Peyer's patch (tissue), 4 donors: ENCODE results near the gene TMEM158.

ENCODE experiments used
- POLR2A ChIP-seq, 2 donors: fragments of 450-650 bp; IDR thresholded peaks; one replicate each; pipeline ENCODE4 v1.5.1; 2017; ENCODE audit warnings: antibody characterized with exemption in 2 of 2, mild to moderate bottlenecking in 2 of 2, moderate library complexity in 2 of 2
- TF ChIP-seq, protein P1 (sequence below), 6 experiments: fragments of 450-650 bp in 4 of 6; fragments of 200-600 bp in 2 of 6; sonication (generic) in 1 of 6; IDR thresholded peaks; one replicate each; pipeline ENCODE4 v1.5.1; 2017 to 2019; ENCODE audit warnings: antibody characterized with exemption in 6 of 6, mild to moderate bottlenecking in 3 of 6, moderate library complexity in 1 of 6

GRCh38 chr3:45185052-45185451 lies 41.0 kb downstream of the TMEM158 start:
- TF ChIP-seq, protein P1, sequence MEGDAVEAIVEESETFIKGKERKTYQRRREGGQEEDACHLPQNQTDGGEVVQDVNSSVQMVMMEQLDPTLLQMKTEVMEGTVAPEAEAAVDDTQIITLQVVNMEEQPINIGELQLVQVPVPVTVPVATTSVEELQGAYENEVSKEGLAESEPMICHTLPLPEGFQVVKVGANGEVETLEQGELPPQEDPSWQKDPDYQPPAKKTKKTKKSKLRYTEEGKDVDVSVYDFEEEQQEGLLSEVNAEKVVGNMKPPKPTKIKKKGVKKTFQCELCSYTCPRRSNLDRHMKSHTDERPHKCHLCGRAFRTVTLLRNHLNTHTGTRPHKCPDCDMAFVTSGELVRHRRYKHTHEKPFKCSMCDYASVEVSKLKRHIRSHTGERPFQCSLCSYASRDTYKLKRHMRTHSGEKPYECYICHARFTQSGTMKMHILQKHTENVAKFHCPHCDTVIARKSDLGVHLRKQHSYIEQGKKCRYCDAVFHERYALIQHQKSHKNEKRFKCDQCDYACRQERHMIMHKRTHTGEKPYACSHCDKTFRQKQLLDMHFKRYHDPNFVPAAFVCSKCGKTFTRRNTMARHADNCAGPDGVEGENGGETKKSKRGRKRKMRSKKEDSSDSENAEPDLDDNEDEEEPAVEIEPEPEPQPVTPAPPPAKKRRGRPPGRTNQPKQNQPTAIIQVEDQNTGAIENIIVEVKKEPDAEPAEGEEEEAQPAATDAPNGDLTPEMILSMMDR (IDR thresholded peaks at IDR 0.05), result no peak
- TF ChIP-seq POLR2A (IDR thresholded peaks at IDR 0.05), result no peak
